ENCODE measurements around the gene PMM1.

GRCh38 chr22:41542224-41542623 is 47.4 kb downstream of the PMM1 start:
- TF ChIP-seq, protein P1, sequence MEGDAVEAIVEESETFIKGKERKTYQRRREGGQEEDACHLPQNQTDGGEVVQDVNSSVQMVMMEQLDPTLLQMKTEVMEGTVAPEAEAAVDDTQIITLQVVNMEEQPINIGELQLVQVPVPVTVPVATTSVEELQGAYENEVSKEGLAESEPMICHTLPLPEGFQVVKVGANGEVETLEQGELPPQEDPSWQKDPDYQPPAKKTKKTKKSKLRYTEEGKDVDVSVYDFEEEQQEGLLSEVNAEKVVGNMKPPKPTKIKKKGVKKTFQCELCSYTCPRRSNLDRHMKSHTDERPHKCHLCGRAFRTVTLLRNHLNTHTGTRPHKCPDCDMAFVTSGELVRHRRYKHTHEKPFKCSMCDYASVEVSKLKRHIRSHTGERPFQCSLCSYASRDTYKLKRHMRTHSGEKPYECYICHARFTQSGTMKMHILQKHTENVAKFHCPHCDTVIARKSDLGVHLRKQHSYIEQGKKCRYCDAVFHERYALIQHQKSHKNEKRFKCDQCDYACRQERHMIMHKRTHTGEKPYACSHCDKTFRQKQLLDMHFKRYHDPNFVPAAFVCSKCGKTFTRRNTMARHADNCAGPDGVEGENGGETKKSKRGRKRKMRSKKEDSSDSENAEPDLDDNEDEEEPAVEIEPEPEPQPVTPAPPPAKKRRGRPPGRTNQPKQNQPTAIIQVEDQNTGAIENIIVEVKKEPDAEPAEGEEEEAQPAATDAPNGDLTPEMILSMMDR (IDR thresholded peaks at IDR 0.05): no peak
- no peak for TF ChIP-seq POLR2A (IDR thresholded peaks at IDR 0.05)
